HEK293 (cell line): ENCODE data around the gene CADPS.
A peak's percentile ranks its signal among the peaks of the same experiment; 100 is the strongest.

Experiments
- CTCF ChIA-PET: fragments of 350-600 bp; formaldehyde crosslinking; extraction: SDS; loops from one replicate; lab custom pipeline; 2021; ENCODE audit warnings: antibody characterized with exemption; lab: Yijun Ruan, JAX
- POLR2A ChIA-PET: fragments of 300-600 bp; formaldehyde crosslinking; extraction: SDS; loops from one replicate; lab custom pipeline; 2020; ENCODE audit warnings: antibody characterized with exemption, inconsistent platforms; lab: Yijun Ruan, JAX
- H3K27ac ChIP-seq: fragments of 200-500 bp; sonication (Bioruptor generic); 2 replicates; pipeline ENCODE4 v1.5.1; 2014; ENCODE audit warnings: low read depth, low read length, control low read depth, inconsistent platforms; ENCODE audit errors: extremely low read depth
- H3K36me3 ChIP-seq, 2 experiments: fragments of 200-500 bp in 1 of 2; sonication (Bioruptor generic) in 1 of 2; 1 replicate in 1 of 2; 2 replicates in 1 of 2; pipeline ENCODE4 v1.5.1; 2014 to 2017; ENCODE audit warnings: inconsistent platforms in 2 of 2, low read length in 2 of 2; ENCODE audit not compliant: control insufficient read depth in 2 of 2, insufficient read depth in 1 of 2
- H3K4me1 ChIP-seq: fragments of 200-500 bp; sonication (Bioruptor generic); 2 replicates; pipeline ENCODE4 v1.5.1; 2014; ENCODE audit warnings: mild to moderate bottlenecking, low read length, inconsistent platforms; ENCODE audit not compliant: control insufficient read depth, insufficient read depth
- H3K4me3 ChIP-seq: 2 replicates; pipeline ENCODE4 v1.5.1; 2011; ENCODE audit warnings: low read depth, mild to moderate bottlenecking, control low read depth, low read length, moderate library complexity
- H3K9me3 ChIP-seq: fragments of 200-500 bp; sonication (Bioruptor generic); 2 replicates; pipeline ENCODE4 v1.5.1; 2014; ENCODE audit warnings: low read depth, low read length, inconsistent platforms; ENCODE audit not compliant: control insufficient read depth, insufficient read depth
- GLI4 ChIP-seq: fragments of 450-650 bp; formaldehyde crosslinking; IDR thresholded peaks from 2 replicates; pipeline ENCODE4 v1.5.1; 2016; ENCODE audit warnings: missing biosample characterization, missing genetic modification characterization
- OVOL3 ChIP-seq: fragments of 450-650 bp; formaldehyde crosslinking; IDR thresholded peaks from 2 replicates; pipeline ENCODE4 v1.5.1; 2016; ENCODE audit warnings: missing biosample characterization, missing genetic modification characterization
- PRDM4 ChIP-seq: fragments of 450-650 bp; formaldehyde crosslinking; IDR thresholded peaks from 2 replicates; pipeline ENCODE4 v1.5.1; 2017; ENCODE audit warnings: missing biosample characterization, missing genetic modification characterization
- ZBTB21 ChIP-seq: fragments of 450-650 bp; formaldehyde crosslinking; IDR thresholded peaks from 2 replicates; pipeline ENCODE4 v1.5.1; 2017; ENCODE audit warnings: missing biosample characterization, missing genetic modification characterization
- ZNF19 ChIP-seq: fragments of 450-650 bp; formaldehyde crosslinking; IDR thresholded peaks from 2 replicates; pipeline ENCODE4; 2016; ENCODE audit warnings: missing biosample characterization, missing genetic modification characterization, low read depth
- ZNF37A ChIP-seq: fragments of 450-650 bp; IDR thresholded peaks from 2 replicates; pipeline ENCODE4 v1.5.1; 2018; ENCODE audit warnings: missing biosample characterization, missing genetic modification characterization
- ZNF629 ChIP-seq: fragments of 450-650 bp; formaldehyde crosslinking; IDR thresholded peaks from 2 replicates; pipeline ENCODE4 v1.5.1; 2017; ENCODE audit warnings: missing biosample characterization, missing genetic modification characterization
- ZNF704 ChIP-seq: fragments of 450-650 bp; formaldehyde crosslinking; IDR thresholded peaks from 2 replicates; pipeline ENCODE4 v1.5.1; 2016; ENCODE audit warnings: missing biosample characterization, missing genetic modification characterization
- TF ChIP-seq, protein P1 (sequence below): fragments of 450-650 bp; formaldehyde crosslinking; IDR thresholded peaks from 2 replicates; pipeline ENCODE4 v1.5.1; 2016; ENCODE audit warnings: missing biosample characterization, missing genetic modification characterization, low read depth
- TF ChIP-seq, protein P2 (sequence below): fragments of 450-650 bp; formaldehyde crosslinking; IDR thresholded peaks from 2 replicates; pipeline ENCODE4 v1.5.1; 2016; ENCODE audit warnings: missing biosample characterization, missing genetic modification characterization
- TF ChIP-seq, protein P3 (sequence below): fragments of 450-650 bp; formaldehyde crosslinking; IDR thresholded peaks from 2 replicates; pipeline ENCODE4 v1.5.1; 2016; ENCODE audit warnings: missing biosample characterization, missing genetic modification characterization
- TF ChIP-seq, protein P4 (sequence below): fragments of 450-650 bp; formaldehyde crosslinking; IDR thresholded peaks from 2 replicates; pipeline ENCODE4 v1.5.1; 2016; ENCODE audit warnings: missing biosample characterization, missing genetic modification characterization

CADPS gene

DNA sequence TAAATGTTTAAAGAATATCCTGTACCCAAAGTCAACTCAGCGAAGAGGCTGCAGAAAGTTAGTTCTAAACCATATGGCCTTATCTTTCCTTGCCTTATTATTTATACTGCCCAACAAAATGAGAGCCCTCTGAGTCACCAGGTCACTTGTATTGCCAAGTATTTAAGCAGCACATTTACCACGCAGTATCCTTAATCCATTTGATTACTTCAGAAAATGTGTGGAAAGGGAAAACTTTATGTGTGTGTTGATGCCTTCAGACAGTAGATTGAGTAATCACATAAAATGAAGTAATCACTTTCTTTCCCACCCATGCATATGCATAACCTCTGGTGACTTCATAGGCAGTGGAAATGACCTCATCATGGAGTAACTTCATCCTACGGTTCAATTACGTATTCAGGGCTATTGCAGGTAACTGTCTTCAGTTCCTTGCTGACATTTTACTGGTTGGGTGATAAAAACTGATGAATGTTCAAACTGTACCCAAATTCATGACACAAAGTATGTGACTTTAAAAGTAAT lies 7.5 kb upstream of the CADPS start:
- Histone ChIP-seq H3K9me3 (no peaks in the 10 kb centered on the region), H3K27ac (no peak overlapping the region), H3K4me1 (no peaks in the 10 kb centered on the region), H3K4me3 (no peak overlapping the region), H3K36me3 (no peaks in the 10 kb centered on the region)
- CTCF ChIA-PET = no interaction called here
- POLR2A ChIA-PET = no interaction called here
- TF ChIP-seq GLI4 (tag by site-specific recombination) (no peak), OVOL3 (no peak), ZBTB21 (tag by site-specific recombination) (peak; percentile 85), ZNF704 (tag by site-specific recombination) (no peak), ZNF629 (peak; percentile 65), ZNF19 (tag by site-specific recombination) (no peak), ZNF37A (tag by site-specific recombination) (no peak)
- TF ChIP-seq, protein P1, sequence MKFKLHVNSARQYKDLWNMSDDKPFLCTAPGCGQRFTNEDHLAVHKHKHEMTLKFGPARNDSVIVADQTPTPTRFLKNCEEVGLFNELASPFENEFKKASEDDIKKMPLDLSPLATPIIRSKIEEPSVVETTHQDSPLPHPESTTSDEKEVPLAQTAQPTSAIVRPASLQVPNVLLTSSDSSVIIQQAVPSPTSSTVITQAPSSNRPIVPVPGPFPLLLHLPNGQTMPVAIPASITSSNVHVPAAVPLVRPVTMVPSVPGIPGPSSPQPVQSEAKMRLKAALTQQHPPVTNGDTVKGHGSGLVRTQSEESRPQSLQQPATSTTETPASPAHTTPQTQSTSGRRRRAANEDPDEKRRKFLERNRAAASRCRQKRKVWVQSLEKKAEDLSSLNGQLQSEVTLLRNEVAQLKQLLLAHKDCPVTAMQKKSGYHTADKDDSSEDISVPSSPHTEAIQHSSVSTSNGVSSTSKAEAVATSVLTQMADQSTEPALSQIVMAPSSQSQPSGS (tag by site-specific recombination) = peak; percentile 79
- TF ChIP-seq, protein P2, sequence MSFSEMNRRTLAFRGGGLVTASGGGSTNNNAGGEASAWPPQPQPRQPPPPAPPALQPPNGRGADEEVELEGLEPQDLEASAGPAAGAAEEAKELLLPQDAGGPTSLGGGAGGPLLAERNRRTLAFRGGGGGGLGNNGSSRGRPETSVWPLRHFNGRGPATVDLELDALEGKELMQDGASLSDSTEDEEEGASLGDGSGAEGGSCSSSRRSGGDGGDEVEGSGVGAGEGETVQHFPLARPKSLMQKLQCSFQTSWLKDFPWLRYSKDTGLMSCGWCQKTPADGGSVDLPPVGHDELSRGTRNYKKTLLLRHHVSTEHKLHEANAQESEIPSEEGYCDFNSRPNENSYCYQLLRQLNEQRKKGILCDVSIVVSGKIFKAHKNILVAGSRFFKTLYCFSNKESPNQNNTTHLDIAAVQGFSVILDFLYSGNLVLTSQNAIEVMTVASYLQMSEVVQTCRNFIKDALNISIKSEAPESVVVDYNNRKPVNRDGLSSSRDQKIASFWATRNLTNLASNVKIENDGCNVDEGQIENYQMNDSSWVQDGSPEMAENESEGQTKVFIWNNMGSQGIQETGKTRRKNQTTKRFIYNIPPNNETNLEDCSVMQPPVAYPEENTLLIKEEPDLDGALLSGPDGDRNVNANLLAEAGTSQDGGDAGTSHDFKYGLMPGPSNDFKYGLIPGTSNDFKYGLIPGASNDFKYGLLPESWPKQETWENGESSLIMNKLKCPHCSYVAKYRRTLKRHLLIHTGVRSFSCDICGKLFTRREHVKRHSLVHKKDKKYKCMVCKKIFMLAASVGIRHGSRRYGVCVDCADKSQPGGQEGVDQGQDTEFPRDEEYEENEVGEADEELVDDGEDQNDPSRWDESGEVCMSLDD (tag by site-specific recombination) = no peak
- TF ChIP-seq, protein P3, sequence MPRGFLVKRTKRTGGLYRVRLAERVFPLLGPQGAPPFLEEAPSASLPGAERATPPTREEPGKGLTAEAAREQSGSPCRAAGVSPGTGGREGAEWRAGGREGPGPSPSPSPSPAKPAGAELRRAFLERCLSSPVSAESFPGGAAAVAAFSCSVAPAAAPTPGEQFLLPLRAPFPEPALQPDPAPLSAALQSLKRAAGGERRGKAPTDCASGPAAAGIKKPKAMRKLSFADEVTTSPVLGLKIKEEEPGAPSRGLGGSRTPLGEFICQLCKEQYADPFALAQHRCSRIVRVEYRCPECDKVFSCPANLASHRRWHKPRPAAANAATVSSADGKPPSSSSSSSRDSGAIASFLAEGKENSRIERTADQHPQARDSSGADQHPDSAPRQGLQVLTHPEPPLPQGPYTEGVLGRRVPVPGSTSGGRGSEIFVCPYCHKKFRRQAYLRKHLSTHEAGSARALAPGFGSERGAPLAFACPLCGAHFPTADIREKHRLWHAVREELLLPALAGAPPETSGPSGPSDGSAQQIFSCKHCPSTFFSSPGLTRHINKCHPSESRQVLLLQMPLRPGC (tag by site-specific recombination) = no peak

- TF ChIP-seq, protein P4, sequence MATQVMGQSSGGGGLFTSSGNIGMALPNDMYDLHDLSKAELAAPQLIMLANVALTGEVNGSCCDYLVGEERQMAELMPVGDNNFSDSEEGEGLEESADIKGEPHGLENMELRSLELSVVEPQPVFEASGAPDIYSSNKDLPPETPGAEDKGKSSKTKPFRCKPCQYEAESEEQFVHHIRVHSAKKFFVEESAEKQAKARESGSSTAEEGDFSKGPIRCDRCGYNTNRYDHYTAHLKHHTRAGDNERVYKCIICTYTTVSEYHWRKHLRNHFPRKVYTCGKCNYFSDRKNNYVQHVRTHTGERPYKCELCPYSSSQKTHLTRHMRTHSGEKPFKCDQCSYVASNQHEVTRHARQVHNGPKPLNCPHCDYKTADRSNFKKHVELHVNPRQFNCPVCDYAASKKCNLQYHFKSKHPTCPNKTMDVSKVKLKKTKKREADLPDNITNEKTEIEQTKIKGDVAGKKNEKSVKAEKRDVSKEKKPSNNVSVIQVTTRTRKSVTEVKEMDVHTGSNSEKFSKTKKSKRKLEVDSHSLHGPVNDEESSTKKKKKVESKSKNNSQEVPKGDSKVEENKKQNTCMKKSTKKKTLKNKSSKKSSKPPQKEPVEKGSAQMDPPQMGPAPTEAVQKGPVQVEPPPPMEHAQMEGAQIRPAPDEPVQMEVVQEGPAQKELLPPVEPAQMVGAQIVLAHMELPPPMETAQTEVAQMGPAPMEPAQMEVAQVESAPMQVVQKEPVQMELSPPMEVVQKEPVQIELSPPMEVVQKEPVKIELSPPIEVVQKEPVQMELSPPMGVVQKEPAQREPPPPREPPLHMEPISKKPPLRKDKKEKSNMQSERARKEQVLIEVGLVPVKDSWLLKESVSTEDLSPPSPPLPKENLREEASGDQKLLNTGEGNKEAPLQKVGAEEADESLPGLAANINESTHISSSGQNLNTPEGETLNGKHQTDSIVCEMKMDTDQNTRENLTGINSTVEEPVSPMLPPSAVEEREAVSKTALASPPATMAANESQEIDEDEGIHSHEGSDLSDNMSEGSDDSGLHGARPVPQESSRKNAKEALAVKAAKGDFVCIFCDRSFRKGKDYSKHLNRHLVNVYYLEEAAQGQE = peak; percentile 90
- TF ChIP-seq PRDM4 (tag by site-specific recombination) = no peak
- CTCF ChIA-PET = no interaction called here
Observed at GRCh38 chr3:62876064-62876463, 848 bp upstream of the CADPS start.

More at GRCh38 chr3:62876064-62876463, 848 bp upstream of the CADPS start:
- Histone ChIP-seq H3K9me3 (no peaks in the 10 kb centered on the region), H3K27ac (no peak overlapping the region), H3K4me1 (no peaks in the 10 kb centered on the region), H3K4me3 (no peak overlapping the region), H3K36me3 (no peaks in the 10 kb centered on the region)
- POLR2A ChIA-PET = no interaction called here
